Suprapubic skin (tissue), 2 donors: ENCODE measurements around the gene SCGB2B2.

Experiments used
- EP300 ChIP-seq: sonication (generic); formaldehyde crosslinking; IDR thresholded peaks from one replicate; pipeline ENCODE4 v1.6.1; 2017; ENCODE audit warnings: antibody characterized with exemption
- POLR2A ChIP-seq, 2 donors: fragments of 450-650 bp; IDR thresholded peaks; one replicate each; pipeline ENCODE4 v1.6.1; 2017; ENCODE audit warnings: antibody characterized with exemption in 2 of 2, mild to moderate bottlenecking in 2 of 2, moderate library complexity in 2 of 2

GRCh38 chr19:34664168-34664567 lies 12.8 kb downstream of the SCGB2B2 start:
- no peak for TF ChIP-seq POLR2A (IDR thresholded peaks at IDR 0.05)
- TF ChIP-seq EP300: no peak
